Activated T-cell treated with anti-CD3 and anti-CD28 coated beads, Interleukin-2, amount 50 U/mL, for 1 hour (primary cell): ENCODE results near the gene CDH8.

ENCODE experiments used
- DNase-seq: peaks from one replicate; pipeline ENCODE4 v3.0.0-alpha.2; 2020

CDH8 gene

DNA sequence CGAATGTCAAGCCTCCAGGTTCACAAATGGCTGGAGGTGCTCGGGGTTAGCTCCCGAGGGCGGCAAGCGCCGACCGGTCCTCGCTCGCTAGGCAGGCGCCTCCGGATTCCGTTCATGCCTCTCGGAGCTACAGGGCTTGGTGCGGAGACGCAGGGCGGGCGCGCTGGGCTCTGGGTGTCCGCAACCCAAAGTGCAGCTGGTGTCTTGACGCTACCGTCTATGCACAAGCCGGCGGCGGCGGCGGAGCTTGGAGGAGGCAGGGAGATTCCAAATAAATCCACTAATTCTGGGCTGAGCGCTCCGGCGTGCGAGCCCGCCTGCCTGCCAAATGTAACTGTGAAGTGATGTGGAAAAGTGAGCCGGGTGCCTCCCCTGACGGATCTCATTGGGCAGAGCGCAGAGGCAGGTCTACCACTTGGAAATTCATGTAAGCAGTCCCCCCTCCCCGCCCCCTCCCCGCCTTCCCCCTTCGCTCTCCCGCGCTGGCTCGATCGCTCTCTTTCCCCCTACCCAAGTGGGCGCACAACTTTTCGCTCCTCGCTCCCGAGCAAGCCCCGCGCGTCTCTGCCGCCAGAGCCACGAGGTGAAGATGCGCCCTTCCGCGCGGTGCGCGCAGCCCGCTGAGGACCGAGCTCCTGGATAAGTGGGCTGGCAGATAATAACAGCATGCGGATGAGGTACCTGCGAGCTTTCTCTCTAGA is at the start of gene CDH8:
TSS of gene CDH8 (minus strand) at position 338 of the 701 bp plus-strand sequence. CDS start 15,035 bp downstream, outside the sequence.
- no peak for DNase-seq

DNA sequence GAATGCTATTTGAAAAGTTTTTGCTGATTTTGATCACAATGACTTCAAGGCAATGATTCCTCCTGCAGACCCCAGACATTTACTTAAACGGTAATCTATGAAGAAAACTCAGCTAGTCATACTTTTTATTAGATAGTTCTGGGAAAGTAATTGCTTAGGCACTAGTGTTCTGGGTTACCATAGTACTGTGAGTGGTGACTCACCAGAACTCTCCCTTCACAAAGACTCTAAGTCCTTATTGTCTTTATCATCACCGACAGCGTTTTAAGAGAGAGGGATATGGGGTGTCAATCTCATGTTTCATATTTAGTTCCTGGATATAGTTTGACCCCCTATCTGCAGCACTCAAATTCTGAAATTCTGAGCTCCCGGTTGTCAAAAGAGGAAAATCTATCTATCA is 43.0 kb upstream of the CDH8 start:
- no peak for DNase-seq

- DNase-seq = no peak
Observed at GRCh38 chr16:62077998-62078397, 41.8 kb upstream of the CDH8 start.

DNA sequence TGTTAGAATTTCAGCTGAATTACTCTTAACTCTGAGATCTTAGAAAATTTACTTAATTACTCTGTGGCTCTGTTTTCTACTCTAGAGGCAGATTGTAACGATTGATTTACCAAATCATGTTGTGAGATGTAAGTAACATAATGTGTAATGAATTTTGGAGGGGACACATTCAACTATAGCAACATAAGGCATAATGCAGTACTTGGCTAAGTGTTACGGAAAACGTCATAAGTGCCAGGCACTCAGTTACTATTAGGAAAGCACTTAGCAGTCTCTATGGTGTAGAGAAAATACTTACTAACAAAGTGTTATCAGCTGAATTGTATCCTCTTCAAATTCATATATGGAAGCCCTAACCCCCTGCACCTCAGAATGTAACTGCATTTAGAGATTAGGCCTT is 40.6 kb upstream of the CDH8 start:
- DNase-seq = no peak

DNA sequence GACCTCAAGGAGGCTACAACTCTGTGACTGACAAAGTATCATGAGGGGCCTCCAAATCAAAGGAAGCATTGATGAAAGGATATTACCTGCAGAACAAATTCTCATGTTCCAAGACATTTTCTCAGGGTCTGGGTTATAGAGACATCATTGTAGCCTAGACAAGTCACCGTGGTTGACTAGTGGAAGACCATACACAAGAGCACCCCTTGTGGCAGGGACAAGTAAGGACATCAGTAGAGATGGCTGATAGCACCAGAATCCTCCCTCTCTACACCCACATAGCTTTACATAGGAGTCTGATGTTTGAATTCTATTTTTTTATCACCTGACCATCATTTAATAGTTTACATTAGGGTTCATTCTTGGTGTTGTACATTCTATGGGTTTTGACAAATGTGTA is 32.5 kb upstream of the CDH8 start:
- DNase-seq = no peak

- DNase-seq = no peak
Observed at GRCh38 chr16:62067981-62068380, 31.7 kb upstream of the CDH8 start.

- no peak for DNase-seq
Observed at GRCh38 chr16:62067182-62067581, 30.9 kb upstream of the CDH8 start.

- no peak for DNase-seq
Observed at GRCh38 chr16:62066747-62067146, 30.5 kb upstream of the CDH8 start.

DNA sequence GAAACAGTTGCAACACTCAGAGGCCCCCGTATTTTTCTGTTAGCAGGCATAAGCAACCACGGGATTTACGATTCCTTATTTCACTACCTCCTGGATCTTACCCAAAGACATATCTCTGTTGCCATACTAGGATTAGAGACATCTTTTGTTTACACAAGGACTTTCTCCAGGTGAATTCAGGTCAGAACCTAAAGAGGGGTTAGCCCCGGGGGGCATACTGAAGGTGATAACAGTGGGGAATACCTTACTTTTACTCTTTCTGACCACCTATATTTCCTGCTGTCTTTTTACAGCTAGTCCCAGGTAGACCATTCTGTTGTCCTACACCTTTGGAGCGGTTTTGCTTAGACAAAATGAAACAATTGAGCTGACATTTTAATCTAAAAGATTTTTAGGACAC is 27.9 kb upstream of the CDH8 start:
- DNase-seq = no peak

GRCh38 chr16:62060089-62060488 is 23.9 kb upstream of the CDH8 start:
- DNase-seq = no peak

GRCh38 chr16:62059527-62059926 is 23.3 kb upstream of the CDH8 start:
- DNase-seq = no peak

GRCh38 chr16:62058412-62058811 is 22.2 kb upstream of the CDH8 start:
- no peak for DNase-seq

GRCh38 chr16:62051942-62052341 is 15.7 kb upstream of the CDH8 start:
- no peak for DNase-seq

DNA sequence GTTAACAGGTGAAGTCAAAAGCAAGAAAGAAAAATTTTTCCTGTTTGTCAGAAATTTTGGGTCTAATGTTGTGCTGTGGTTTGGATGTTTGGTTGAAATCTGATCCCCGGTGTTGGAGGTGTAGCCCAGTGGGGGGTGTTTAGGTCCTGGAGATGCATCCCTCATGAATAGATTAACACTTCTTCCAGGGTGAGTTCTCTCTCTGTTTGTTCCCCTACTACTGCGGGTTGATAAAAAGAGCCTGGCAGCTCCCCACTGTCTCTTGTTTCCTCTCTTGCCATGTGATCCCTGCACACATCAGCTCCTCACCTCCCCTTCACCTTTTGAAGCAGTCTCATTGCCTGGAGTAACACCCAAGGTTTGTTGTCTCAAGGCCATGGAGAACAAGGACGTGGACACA is 14.6 kb upstream of the CDH8 start:
- DNase-seq = no peak

DNA sequence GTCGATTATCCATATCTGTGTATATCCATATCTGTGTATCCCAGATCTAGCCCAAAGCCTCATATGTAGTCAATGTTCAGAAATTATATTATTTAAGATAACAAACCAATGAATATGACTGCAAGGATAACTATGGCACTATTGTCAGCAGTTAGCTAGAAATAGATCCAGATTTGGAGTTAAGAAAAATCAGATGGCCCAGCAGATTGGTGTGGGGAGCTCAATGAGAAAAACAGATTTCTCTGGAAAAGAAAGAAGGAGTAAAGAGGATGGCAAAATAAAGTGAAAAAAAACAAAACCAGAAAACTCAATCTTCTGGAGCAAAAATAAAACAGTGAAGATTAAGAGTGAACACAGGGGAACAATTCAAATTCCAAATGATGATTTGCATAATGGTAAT is 10.6 kb upstream of the CDH8 start:
- DNase-seq = no peak

DNA sequence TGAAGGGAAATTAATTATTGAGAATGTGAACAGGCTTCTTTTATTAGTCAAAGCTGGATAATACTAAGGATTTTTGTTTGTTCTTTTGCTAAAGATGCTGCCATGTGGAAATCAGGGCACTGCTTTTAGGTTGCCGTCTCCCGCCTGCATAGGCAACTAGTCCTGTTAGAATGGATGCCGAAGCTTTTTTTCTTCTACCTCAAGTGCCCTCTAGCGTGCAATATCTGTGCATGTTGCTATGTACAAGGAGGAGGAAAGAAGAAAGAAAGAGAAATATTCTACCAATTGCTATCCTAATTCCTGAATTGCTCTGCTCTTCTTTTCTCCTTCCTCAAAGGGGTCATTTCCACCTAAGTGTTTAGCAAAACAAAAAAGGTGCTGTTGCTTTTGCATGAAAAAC is 5.2 kb upstream of the CDH8 start:
- no peak for DNase-seq

- no peak for DNase-seq
Observed at GRCh38 chr16:62038646-62039045, 2.4 kb upstream of the CDH8 start.

DNA sequence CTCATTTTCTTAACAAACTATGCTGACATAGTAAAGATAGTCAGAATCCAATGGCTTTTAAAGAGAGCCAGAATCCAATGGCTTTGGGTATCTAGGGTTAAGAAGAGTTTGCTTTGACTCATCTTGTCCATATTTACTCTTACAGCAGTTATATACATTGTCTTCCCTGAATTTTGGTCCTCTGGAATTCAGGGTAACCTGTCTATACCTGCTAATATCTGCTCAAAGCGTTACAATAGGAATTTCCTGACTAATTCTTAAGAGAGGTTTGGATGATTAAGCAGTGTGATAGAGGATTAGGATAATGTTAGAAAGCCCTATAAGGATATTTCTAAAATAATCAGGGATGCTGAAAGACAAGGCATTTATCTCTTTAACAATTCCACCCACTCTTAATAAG is 2.0 kb upstream of the CDH8 start:
- no peak for DNase-seq

GRCh38 chr16:62036802-62037135 is 531 bp upstream of the CDH8 start:
- DNase-seq = no peak

- DNase-seq = no peak
Observed at GRCh38 chr16:62035115-62036092, 834 bp downstream of the CDH8 start.

GRCh38 chr16:62034231-62035114 is 1.8 kb downstream of the CDH8 start:
- no peak for DNase-seq

GRCh38 chr16:62033065-62033464 is 3.2 kb downstream of the CDH8 start:
- DNase-seq = no peak

DNA sequence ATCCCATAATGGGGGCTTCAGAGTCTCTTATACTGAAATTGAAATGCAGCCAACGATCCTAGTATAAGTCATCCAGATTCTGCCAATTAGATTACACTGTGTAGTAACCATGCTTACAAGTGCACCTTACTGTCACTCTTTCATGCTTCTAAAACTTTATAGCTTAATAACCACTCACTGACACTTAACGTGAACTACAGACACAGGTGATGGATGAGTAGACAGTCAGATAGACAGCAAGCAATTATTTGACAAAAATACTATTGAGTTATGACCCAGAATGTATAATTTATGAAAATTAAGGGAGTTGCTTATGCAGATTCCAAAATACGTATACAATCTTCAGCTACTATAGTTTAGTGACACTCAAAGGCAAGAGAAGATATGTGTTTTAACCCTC is 6.3 kb downstream of the CDH8 start:
- no peak for DNase-seq
